ENCODE results near the gene ATP11A.

The ATP11A gene

GRCh38 chr13:112904436-112904960 lies 214.7 kb downstream of the ATP11A start:
- DNase-seq (ENCODE audit: low read depth, low spot score): no peak

GRCh38 chr13:112905086-112905485 lies 215.2 kb downstream of the ATP11A start:
- no peak for DNase-seq (ENCODE audit: low read depth, low spot score)

DNA sequence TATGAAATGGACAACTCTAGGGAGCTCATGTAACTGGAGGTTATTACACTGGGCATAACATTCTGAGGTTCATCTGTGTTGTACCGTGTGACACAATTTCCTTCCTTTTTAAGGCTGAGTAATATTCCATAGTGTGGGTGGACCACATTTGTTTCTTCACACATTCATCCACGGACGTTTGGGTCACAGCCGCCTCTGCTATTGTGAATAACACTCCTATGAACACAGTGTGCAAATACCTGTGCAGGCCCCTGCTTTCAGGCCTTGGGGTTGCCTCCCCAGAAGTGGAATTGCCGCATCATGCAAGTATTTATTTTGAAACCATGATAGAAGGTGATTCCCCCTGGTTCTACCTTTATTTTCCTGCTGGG lies 215.8 kb downstream of the ATP11A start:
- DNase-seq (ENCODE audit: low read depth, low spot score): no peak

DNA sequence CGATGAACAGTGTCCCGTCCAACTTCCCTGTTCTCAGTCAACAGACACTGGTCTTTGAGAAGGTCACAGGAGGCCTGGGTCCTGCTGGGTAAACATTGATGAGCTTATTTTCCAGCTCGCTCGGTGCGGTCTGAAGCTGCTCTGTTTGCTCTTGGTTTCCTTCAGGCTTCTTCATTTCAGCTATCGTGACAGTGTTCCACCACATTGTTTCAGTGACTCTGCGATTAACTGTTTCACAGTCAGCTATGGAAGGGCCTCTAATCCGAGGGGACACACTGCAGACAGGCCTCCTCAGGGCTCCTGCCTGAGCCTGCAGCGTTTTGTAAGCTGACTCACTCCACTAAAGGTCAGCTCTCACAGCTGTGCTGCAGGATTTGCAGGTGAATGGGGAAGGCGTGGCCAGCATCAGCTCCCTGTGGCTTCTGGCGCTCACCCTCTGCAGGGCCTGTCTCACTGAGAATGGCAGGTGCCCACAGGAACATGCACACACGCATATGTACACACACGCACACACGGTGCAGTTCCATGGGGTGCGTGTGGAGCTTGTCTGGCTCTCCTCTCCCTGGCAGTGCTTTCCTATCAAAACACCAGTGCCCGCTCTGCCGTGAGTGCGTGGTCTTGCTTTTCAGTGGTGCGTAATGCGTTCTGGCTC lies 216.3 kb downstream of the ATP11A start:
- no peak for DNase-seq (ENCODE audit: low read depth, low spot score)

DNA sequence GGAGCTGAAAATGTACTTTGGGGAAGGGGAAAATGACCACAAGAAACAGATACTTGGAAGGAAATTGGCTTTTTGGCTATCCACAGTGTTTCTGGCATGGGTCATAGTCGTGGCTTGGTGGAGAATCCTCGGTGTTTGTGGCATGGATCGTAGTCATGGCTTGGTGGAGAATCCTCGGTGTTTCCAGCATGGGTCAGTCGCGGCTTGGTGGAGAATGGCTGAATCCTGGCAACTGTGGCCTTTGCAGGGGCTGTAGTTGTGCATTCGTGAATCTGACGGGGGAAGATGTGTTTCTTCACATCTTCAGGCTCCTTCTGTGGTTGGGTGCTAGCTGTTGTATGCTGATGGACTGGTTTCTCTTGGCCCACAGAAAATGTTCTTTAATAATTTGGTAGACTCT lies 217.4 kb downstream of the ATP11A start:
- no peak for DNase-seq (ENCODE audit: low read depth, low spot score)

DNA sequence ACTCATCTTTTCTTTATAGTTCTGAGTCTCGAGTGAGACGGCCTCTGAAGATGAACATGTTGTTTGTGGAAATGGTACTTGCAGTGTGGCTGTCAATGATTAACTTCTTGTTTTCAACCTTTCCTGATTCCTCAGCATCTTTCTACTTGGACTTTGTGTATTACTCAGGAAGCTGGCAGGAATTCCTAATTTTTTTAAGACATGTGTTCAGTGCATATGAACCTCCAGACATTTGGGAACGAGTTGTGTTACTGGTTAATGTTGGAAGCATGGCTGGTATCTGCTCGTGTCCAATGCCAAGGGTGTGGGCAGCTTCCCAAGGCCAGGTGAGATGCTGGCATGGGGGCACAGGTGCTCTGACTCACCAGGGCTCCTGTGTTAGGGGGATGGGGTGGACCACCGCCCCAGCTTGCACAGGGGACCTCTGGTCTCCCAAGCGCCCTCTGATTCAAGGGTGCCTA lies 218.1 kb downstream of the ATP11A start:
- DNase-seq (ENCODE audit: low read depth, low spot score): no peak

- no peak for DNase-seq (ENCODE audit: low read depth, low spot score)
Measured at GRCh38 chr13:112908342-112908741, 218.5 kb downstream of the ATP11A start.

DNA sequence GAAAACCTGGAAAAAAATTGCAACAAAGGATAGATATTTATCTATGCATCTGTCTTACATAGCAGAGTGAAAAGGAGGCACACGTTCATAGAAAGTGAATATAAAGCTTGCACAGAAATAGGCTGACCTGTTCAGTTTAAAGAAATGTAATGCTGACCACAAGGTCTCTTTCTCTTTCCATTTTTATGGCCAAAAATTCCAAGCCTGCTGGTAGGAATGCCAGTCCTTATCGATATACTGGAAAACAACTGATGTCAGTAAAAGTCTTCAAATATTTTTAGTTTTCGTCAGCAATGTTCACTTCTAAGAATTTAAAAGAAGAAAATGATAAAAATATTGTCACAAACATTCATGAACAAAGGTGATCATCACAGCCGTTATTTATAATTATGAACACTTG lies 220.2 kb downstream of the ATP11A start:
- DNase-seq (ENCODE audit: low read depth, low spot score): no peak

- DNase-seq (ENCODE audit: low read depth, low spot score): no peak
Measured at GRCh38 chr13:112910616-112911280, 220.9 kb downstream of the ATP11A start.

GRCh38 chr13:112911285-112911701 lies 221.5 kb downstream of the ATP11A start:
- DNase-seq (ENCODE audit: low read depth, low spot score): no peak

GRCh38 chr13:112911883-112912282 lies 222.0 kb downstream of the ATP11A start:
- no peak for DNase-seq (ENCODE audit: low read depth, low spot score)

- no peak for DNase-seq (ENCODE audit: low read depth, low spot score)
Measured at GRCh38 chr13:112912726-112913440, 223.0 kb downstream of the ATP11A start.

GRCh38 chr13:112916296-112916695 lies 226.5 kb downstream of the ATP11A start:
- DNase-seq (ENCODE audit: low read depth, low spot score): no peak

GRCh38 chr13:112917056-112917664 lies 227.3 kb downstream of the ATP11A start:
- DNase-seq (ENCODE audit: low read depth, low spot score): no peak

GRCh38 chr13:112917737-112918136 lies 227.9 kb downstream of the ATP11A start:
- DNase-seq (ENCODE audit: low read depth, low spot score): no peak

GRCh38 chr13:112918266-112918665 lies 228.4 kb downstream of the ATP11A start:
- DNase-seq (ENCODE audit: low read depth, low spot score): no peak

GRCh38 chr13:112918746-112919145 lies 228.9 kb downstream of the ATP11A start:
- no peak for DNase-seq (ENCODE audit: low read depth, low spot score)

- no peak for DNase-seq (ENCODE audit: low read depth, low spot score)
Measured at GRCh38 chr13:112923962-112924361, 234.1 kb downstream of the ATP11A start.

GRCh38 chr13:112924365-112924764 lies 234.5 kb downstream of the ATP11A start:
- no peak for DNase-seq (ENCODE audit: low read depth, low spot score)

DNA sequence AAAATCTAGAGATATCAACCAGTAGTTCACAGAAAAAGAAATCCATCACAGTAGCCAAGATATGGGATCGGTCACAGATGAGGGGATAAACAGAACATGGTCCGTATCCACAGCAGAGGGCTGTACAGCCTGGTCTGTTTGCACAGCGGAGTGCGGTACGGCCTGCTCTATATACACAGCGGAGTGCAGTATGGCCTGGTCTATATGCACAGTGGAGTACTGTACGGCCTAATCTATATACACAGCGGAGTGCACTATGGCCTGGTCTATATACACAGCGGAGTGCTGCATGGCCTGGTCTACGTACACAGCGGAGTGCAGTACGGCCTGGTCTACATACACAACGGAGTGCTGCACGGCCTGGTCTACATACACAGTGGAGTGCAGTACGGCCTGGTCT lies 236.2 kb downstream of the ATP11A start:
- no peak for DNase-seq (ENCODE audit: low read depth, low spot score)

GRCh38 chr13:112926993-112927392 lies 237.2 kb downstream of the ATP11A start:
- no peak for DNase-seq (ENCODE audit: low read depth, low spot score)

Data from smooth muscle cell of the brain vasculature (primary cell).